H1 (cell line): ENCODE data around the gene SPSB1.

Experiments used
- CTCF ChIP-seq, 3 experiments: IDR thresholded peaks; 1 replicate in 2 of 3; 2 replicates in 1 of 3; pipeline versions ENCODE4 v1.5.1 to v1.6.1; 2011; ENCODE audit warnings: low read length in 3 of 3, mild to moderate bottlenecking in 3 of 3, inconsistent platforms in 2 of 3, low read depth in 1 of 3, moderate library complexity in 1 of 3; ENCODE audit not compliant: insufficient read depth in 1 of 3; ENCODE audit errors: control extremely low read depth in 1 of 3
- GTF2F1 ChIP-seq: IDR thresholded peaks from 2 replicates; pipeline ENCODE4 v1.6.1; 2012; ENCODE audit warnings: low read depth, low read length, improper control_type of control experiment, borderline replicate concordance
- HDAC2 ChIP-seq, 2 experiments: fragments of 300-600 bp in 1 of 2; sonication (generic) in 1 of 2; IDR thresholded peaks; 2 replicates each; pipeline ENCODE4 v1.6.1; 2011 to 2012; ENCODE audit warnings: low read depth in 2 of 2, low read length in 2 of 2, mild to moderate bottlenecking in 2 of 2, moderate library complexity in 2 of 2, borderline replicate concordance in 1 of 2, inconsistent platforms in 1 of 2
- JUND ChIP-seq: IDR thresholded peaks from 2 replicates; pipeline ENCODE4 v1.6.1; 2011; ENCODE audit warnings: mild to moderate bottlenecking, improper control_type of control experiment, low read length
- POLR2A ChIP-seq, 2 experiments: IDR thresholded peaks; 1 replicate in 1 of 2; 2 replicates in 1 of 2; pipeline ENCODE4 v1.6.1; 2011; ENCODE audit warnings: low read depth in 2 of 2, low read length in 2 of 2, mild to moderate bottlenecking in 2 of 2; ENCODE audit errors: control extremely low read depth in 1 of 2
- POLR2AphosphoS5 ChIP-seq: IDR thresholded peaks from 2 replicates; pipeline ENCODE4 v1.6.1; 2011; ENCODE audit warnings: low read depth, low read length
- RFX5 ChIP-seq: IDR thresholded peaks from 2 replicates; pipeline ENCODE4 v1.6.1; 2011; ENCODE audit warnings: low read depth, low read length, improper control_type of control experiment, borderline replicate concordance
- SP1 ChIP-seq: IDR thresholded peaks from 2 replicates; pipeline ENCODE4 v1.6.1; 2011; ENCODE audit warnings: low read depth, low read length
- TEAD4 ChIP-seq: IDR thresholded peaks from 2 replicates; pipeline ENCODE4 v1.6.1; 2012; ENCODE audit warnings: low read depth, low read length, inconsistent platforms, mixed read lengths
- TF ChIP-seq, protein P1 (sequence below): IDR thresholded peaks from 2 replicates; pipeline ENCODE4 v1.6.1; 2012; ENCODE audit warnings: low read length, inconsistent platforms

DNA sequence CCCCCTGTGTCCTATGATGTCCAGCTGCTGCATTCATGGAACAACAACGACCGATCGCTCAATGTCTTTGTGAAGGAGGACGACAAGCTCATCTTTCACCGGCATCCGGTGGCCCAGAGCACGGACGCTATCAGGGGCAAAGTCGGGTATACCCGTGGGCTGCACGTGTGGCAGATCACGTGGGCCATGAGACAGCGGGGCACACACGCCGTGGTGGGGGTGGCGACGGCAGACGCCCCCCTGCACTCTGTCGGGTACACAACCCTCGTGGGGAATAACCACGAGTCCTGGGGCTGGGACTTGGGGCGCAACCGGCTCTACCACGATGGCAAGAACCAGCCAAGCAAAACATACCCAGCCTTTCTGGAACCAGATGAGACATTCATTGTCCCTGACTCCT is 63.3 kb downstream of the SPSB1 start:
- TF ChIP-seq CTCF (IDR thresholded peaks at IDR 0.05; ENCODE audit: control extremely low read depth in 1 of 3, insufficient read depth in 1 of 3, low read depth in 1 of 3, low read length in 3 of 3) (no peak), SP1 (no peak), HDAC2 (IDR thresholded peaks at IDR 0.05; ENCODE audit: borderline replicate concordance in 1 of 2, low read depth in 2 of 2, low read length in 2 of 2) (no peak), TEAD4 (no peak), RFX5 (no peak), POLR2A (IDR thresholded peaks at IDR 0.05; ENCODE audit: control extremely low read depth in 1 of 2, low read depth in 2 of 2, low read length in 2 of 2) (no peak), JUND (no peak), GTF2F1 (no peak), POLR2AphosphoS5 (no peak)
- TF ChIP-seq, protein P1, sequence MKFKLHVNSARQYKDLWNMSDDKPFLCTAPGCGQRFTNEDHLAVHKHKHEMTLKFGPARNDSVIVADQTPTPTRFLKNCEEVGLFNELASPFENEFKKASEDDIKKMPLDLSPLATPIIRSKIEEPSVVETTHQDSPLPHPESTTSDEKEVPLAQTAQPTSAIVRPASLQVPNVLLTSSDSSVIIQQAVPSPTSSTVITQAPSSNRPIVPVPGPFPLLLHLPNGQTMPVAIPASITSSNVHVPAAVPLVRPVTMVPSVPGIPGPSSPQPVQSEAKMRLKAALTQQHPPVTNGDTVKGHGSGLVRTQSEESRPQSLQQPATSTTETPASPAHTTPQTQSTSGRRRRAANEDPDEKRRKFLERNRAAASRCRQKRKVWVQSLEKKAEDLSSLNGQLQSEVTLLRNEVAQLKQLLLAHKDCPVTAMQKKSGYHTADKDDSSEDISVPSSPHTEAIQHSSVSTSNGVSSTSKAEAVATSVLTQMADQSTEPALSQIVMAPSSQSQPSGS = no peak
